Smooth muscle cell (in vitro differentiated cells): ENCODE data around the gene GLUD1. TPM values are rescaled to one million over a fixed set of nuclear protein-coding genes. Genes with fewer than 3 reads are reported as not detected.
"Not testable (repeated sequence)": the region's sequence is repeated elsewhere in the genome, so short reads cannot be mapped to it uniquely, and the experiment has no call there.

Experiments
- DNase-seq: peaks from one replicate; lab custom pipeline; 2025; ENCODE audit not compliant: unreplicated experiment; lab: John Stamatoyannopoulos, UW
- H2AFZ ChIP-seq: fragments of 200-600 bp; sonication (generic); 2 replicates; pipeline ENCODE4 v1.6.0; 2016; ENCODE audit warnings: antibody characterized with exemption, low read depth, mild to moderate bottlenecking
- H3F3A ChIP-seq: fragments of 200-600 bp; sonication (generic); 2 replicates; pipeline ENCODE4 v1.6.0; 2017; ENCODE audit warnings: antibody characterized with exemption, low read depth
- H3K27ac ChIP-seq: fragments of 200-600 bp; sonication (generic); 2 replicates; pipeline ENCODE4 v1.5.1; 2016; ENCODE audit warnings: low read depth, mild to moderate bottlenecking
- H3K27me3 ChIP-seq: fragments of 200-600 bp; sonication (generic); 2 replicates; pipeline ENCODE4 v1.6.1; 2016; ENCODE audit warnings: low read depth, mild to moderate bottlenecking
- H3K36me3 ChIP-seq: fragments of 200-600 bp; sonication (generic); 2 replicates; pipeline ENCODE4 v1.5.1; 2016; ENCODE audit warnings: low read depth
- H3K4me1 ChIP-seq: fragments of 200-600 bp; sonication (generic); 2 replicates; pipeline ENCODE4 v1.5.1; 2016; ENCODE audit warnings: low read depth
- H3K4me2 ChIP-seq: fragments of 200-600 bp; sonication (generic); 2 replicates; pipeline ENCODE4 v1.6.0; 2016; ENCODE audit warnings: mild to moderate bottlenecking
- H3K4me3 ChIP-seq: fragments of 200-600 bp; sonication (generic); 2 replicates; pipeline ENCODE4 v1.5.1; 2016; ENCODE audit warnings: mild to moderate bottlenecking
- H3K79me2 ChIP-seq: fragments of 200-600 bp; sonication (generic); 2 replicates; pipeline ENCODE4 v1.6.0; 2016; ENCODE audit warnings: low read depth, mild to moderate bottlenecking
- H3K9ac ChIP-seq: fragments of 200-600 bp; sonication (generic); 2 replicates; pipeline ENCODE4 v1.6.0; 2016; ENCODE audit warnings: low read depth
- H3K9me3 ChIP-seq: fragments of 200-600 bp; sonication (generic); replicated peaks from 2 replicates; pipeline ENCODE4 v1.5.1; 2016; ENCODE audit warnings: low read depth
- H4K20me1 ChIP-seq: fragments of 200-600 bp; sonication (generic); 2 replicates; pipeline ENCODE4 v1.6.0; 2016; ENCODE audit warnings: low read depth
- WGBS: methylation state at CpG from one replicate; pipeline ENCODE4 v1.1.7; 2016; ENCODE audit warnings: low lambda C conversion rate; 5-methylcytosine and 5-hydroxymethylcytosine counted together
- polyA plus RNA-seq: library from polyadenylated mRNA; unstranded; fragments of >200 nt; fragmentation: Nextera tagmentation; extraction: Ambion mirVana; gene quantifications from 2 replicates; pipeline ENCODE4 v1.2.1, GENCODE V29; 2016
- small RNA-seq: library from RNA; depleted of rRNA; stranded (forward); fragments of <200 nt; gene quantifications from one replicate; pipeline ENCODE3, GENCODE V24; 2014
- total RNA-seq: library from RNA; depleted of rRNA; stranded (reverse); fragments of >200 nt; gene quantifications from 2 replicates; pipeline ENCODE4 v1.2.3, GENCODE V29; 2014
- TF ChIP-seq, protein P1 (sequence below): fragments of 200-600 bp; sonication (generic); IDR thresholded peaks from 2 replicates; pipeline ENCODE4 v1.5.1; 2017; ENCODE audit warnings: borderline replicate concordance, mild to moderate bottlenecking, antibody characterized with exemption; ENCODE audit not compliant: insufficient read depth, poor library complexity, severe bottlenecking

The GLUD1 gene
- total and polyA plus RNA-seq, 2 experiments from 2014 or later: 66.9 to 119 TPM

DNA sequence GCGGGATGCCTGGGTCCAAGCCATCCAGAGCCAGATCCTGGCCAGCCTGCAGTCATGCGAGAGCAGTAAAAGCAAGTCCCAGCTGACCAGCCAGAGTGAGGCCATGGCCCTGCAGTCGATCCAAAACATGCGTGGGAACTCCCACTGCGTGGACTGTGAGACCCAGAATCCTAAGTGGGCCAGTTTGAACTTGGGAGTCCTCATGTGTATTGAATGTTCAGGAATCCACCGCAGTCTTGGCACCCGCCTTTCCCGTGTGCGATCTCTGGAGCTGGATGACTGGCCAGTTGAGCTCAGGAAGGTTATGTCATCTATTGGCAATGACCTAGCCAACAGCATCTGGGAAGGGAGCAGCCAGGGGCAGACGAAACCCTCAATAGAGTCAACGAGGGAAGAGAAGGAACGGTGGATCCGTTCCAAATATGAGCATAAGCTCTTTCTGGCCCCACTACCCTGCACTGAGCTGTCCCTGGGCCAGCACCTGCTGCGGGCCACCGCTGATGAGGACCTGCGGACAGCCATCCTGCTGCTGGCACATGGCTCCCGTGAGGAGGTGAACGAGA, 85.4 kb downstream of the GLUD1 start:
- H3K79me2 ChIP-seq: not testable (repeated sequence)

DNA sequence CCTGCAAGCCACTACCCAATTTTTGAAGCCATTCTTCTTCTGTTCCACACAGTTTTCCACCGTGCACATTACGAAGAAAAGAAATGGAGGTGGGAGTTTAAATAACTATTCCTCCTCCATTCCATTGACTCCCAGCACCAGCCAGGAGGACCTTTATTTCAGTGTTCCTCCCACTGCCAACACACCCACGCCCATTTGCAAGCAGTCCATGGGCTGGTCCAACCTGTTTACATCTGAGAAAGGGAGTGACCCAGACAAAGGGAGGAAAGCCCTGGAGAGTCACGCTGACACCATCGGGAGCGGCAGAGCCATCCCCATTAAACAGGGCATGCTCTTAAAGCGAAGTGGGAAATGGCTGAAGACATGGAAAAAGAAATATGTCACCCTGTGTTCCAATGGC, 86.3 kb downstream of the GLUD1 start:
- not testable (repeated sequence) for H3F3A ChIP-seq, H3K27me3 ChIP-seq, H3K4me2 ChIP-seq, DNase-seq, H3K79me2 ChIP-seq, H2AFZ ChIP-seq, H4K20me1 ChIP-seq, H3K27ac ChIP-seq, H3K4me3 ChIP-seq, H3K36me3 ChIP-seq, H3K9me3 ChIP-seq, H3K4me1 ChIP-seq, H3K9ac ChIP-seq
- WGBS: 93% methylated on average over 7 of the region's 7 CpGs

More for the DNA sequence above, 85.4 kb downstream of the GLUD1 start:
- not testable (repeated sequence) for H3K4me3 ChIP-seq, H3K4me2 ChIP-seq, H4K20me1 ChIP-seq, H2AFZ ChIP-seq, H3K27ac ChIP-seq, DNase-seq, H3K36me3 ChIP-seq, H3F3A ChIP-seq, H3K9ac ChIP-seq, H3K4me1 ChIP-seq, H3K9me3 ChIP-seq, H3K27me3 ChIP-seq
- 97% methylated on average over 18 of the region's 18 CpGs for WGBS

DNA sequence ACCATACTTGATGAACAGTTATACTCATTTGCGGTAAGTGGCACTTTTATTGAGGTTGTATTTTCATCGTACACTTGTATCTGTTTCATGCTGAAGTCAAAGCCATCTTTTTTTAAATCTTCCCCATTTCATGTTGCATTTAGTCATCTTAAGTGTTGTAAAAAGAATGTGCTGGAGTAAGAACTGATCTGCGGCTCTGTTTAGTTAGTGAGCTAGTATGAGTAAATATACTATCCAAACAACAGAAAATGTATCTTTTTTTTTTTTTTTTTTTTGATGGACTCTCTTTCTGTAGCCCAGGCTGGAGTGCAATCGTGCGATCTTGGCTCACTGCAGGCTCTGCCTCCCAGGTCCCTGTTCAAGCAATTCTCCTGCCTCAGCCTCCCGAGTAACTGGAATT, 87.0 kb downstream of the GLUD1 start:
- H3K4me3 ChIP-seq, H3K9me3 ChIP-seq, H2AFZ ChIP-seq, H3K79me2 ChIP-seq, H3K9ac ChIP-seq, H3K4me2 ChIP-seq, H3K4me1 ChIP-seq, DNase-seq, H3K36me3 ChIP-seq, H3K27me3 ChIP-seq, H3F3A ChIP-seq, H4K20me1 ChIP-seq, H3K27ac ChIP-seq: not testable (repeated sequence)
- 95% methylated on average over 6 of the region's 6 CpGs for WGBS

DNA sequence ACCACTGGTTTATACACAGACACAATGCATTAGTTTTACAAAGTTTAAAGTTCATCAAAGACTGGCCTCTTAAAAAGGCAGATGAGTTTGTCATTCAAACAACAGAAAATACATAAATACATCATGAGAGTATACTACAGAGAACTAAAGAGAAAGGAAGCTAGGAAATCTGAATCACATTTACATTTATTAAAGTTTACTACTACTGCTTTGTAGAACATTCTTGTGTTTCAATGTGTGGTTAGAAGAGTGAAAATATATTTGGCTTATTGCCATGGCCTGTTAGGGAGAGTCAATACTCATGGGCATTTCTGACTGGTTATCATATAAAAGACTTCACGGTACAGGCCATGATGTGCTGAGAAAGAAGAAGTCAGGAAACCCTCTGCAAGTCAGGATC, 87.5 kb downstream of the GLUD1 start:
- not testable (repeated sequence) for H3K4me2 ChIP-seq, H3K36me3 ChIP-seq, H3K9me3 ChIP-seq, H2AFZ ChIP-seq, H3K4me1 ChIP-seq, H4K20me1 ChIP-seq, H3K27ac ChIP-seq, H3K4me3 ChIP-seq, H3K9ac ChIP-seq, H3F3A ChIP-seq, H3K27me3 ChIP-seq, H3K79me2 ChIP-seq, DNase-seq
- WGBS: 92% methylated on average over 1 of the region's 1 CpG

DNA sequence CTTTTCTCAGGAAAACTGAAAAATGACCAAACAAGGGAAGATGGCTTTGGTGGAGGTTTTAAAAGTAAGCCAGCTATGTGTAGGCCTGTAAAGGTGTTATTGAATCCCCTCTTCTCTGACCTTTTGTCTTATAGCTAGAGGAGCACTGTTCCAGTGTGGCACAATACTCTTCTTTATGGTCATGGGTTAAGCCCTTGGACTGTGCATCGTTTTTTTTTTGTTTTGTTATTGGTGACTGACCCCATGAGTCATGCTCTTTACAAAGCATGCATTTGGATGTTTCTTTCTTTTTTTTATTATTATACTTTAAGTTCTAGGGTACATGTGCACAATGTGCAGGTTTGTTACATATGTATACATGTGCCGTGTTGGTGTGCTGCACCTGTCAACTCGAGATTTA, 94.2 kb downstream of the GLUD1 start:
- no peak overlapping the region for H3K9ac ChIP-seq
- no peak for DNase-seq
- WGBS: 86% methylated on average over 3 of the region's 3 CpGs
- H2AFZ ChIP-seq: no peak overlapping the region
- no peaks in the 10 kb centered on the region for H3K27me3 ChIP-seq
- H3K4me3 ChIP-seq: no peak overlapping the region
- H3K36me3 ChIP-seq: no peaks in the 10 kb centered on the region
- no peak overlapping the region for H3K27ac ChIP-seq
- TF ChIP-seq, protein P1, sequence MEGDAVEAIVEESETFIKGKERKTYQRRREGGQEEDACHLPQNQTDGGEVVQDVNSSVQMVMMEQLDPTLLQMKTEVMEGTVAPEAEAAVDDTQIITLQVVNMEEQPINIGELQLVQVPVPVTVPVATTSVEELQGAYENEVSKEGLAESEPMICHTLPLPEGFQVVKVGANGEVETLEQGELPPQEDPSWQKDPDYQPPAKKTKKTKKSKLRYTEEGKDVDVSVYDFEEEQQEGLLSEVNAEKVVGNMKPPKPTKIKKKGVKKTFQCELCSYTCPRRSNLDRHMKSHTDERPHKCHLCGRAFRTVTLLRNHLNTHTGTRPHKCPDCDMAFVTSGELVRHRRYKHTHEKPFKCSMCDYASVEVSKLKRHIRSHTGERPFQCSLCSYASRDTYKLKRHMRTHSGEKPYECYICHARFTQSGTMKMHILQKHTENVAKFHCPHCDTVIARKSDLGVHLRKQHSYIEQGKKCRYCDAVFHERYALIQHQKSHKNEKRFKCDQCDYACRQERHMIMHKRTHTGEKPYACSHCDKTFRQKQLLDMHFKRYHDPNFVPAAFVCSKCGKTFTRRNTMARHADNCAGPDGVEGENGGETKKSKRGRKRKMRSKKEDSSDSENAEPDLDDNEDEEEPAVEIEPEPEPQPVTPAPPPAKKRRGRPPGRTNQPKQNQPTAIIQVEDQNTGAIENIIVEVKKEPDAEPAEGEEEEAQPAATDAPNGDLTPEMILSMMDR: no peak
- no peaks in the 10 kb centered on the region for H4K20me1 ChIP-seq
- H3K4me2 ChIP-seq: no peak overlapping the region
- H3K4me1 ChIP-seq: no peaks in the 10 kb centered on the region
- H3K79me2 ChIP-seq: no peaks in the 10 kb centered on the region
- H3F3A ChIP-seq: no peaks in the 10 kb centered on the region
- no peaks in the 10 kb centered on the region for H3K9me3 ChIP-seq

Small RNAs within 50 kb of the gene (small RNA-seq; reads per million reads assigned to genes)
- gene AL136982.5: not detected
- not detected for gene FAM25A
- gene RNU6-529P: not detected

Other genes starting within 250 kb of the GLUD1 start
- gene MMRN2, start 137.2 kb downstream of the GLUD1 start, total RNA-seq: 0.09 and 0.90 TPM in 2 replicates
- gene MMRN2, start 137.2 kb downstream of the GLUD1 start, polyA plus RNA-seq: 0.16 and 0.35 TPM in 2 replicates
- 2.6 and 6.7 TPM in 2 replicates for gene SNCG, start 136.2 kb downstream of the GLUD1 start, total RNA-seq
- 2.3 and 4.1 TPM in 2 replicates for gene SNCG, start 136.2 kb downstream of the GLUD1 start, polyA plus RNA-seq
- gene ADIRF, start 126.4 kb downstream of the GLUD1 start, total RNA-seq: 0.99 TPM in 1 of 2 replicates, not detected in the other
- not detected in 2 replicates for gene ADIRF, start 126.4 kb downstream of the GLUD1 start, polyA plus RNA-seq
- gene FAM25A, start 74.5 kb downstream of the GLUD1 start, total RNA-seq: 7.0 TPM in 1 of 2 replicates, not detected in the other
- not detected in 2 replicates for gene FAM25A, start 74.5 kb downstream of the GLUD1 start, polyA plus RNA-seq
- gene SHLD2, start 363 bp upstream of the GLUD1 start, total RNA-seq: 20.0 and 22.6 TPM in 2 replicates
- gene SHLD2, start 363 bp upstream of the GLUD1 start, polyA plus RNA-seq: 8.8 and 10.4 TPM in 2 replicates
- 0.31 and 0.54 TPM in 2 replicates for gene NUTM2A, start 130.6 kb upstream of the GLUD1 start, total RNA-seq
- gene NUTM2A, start 130.6 kb upstream of the GLUD1 start, polyA plus RNA-seq: 0.21 and 0.24 TPM in 2 replicates